ENCODE results near the gene CADM1.

DNA sequence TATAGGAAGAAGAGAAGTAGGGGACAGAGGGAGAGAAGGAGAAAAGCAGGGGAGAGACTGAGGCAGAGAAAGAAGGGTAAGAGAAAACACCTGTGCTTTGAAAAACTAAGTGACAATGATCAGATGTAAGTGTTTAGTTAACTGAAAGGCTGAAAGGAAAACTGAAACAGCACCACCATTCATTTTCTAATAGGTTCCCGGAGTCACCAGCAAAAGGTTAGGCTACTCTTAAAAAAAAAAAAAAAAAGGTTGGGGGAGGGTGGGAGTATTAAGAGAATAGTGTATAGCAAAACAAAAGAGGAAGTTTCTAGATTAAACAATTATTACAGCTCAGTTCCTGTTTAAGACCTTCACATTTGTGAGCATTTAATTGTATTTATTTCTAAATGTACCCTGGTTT lies 113.8 kb downstream of the CADM1 start:
- TF ChIP-seq, protein P1, sequence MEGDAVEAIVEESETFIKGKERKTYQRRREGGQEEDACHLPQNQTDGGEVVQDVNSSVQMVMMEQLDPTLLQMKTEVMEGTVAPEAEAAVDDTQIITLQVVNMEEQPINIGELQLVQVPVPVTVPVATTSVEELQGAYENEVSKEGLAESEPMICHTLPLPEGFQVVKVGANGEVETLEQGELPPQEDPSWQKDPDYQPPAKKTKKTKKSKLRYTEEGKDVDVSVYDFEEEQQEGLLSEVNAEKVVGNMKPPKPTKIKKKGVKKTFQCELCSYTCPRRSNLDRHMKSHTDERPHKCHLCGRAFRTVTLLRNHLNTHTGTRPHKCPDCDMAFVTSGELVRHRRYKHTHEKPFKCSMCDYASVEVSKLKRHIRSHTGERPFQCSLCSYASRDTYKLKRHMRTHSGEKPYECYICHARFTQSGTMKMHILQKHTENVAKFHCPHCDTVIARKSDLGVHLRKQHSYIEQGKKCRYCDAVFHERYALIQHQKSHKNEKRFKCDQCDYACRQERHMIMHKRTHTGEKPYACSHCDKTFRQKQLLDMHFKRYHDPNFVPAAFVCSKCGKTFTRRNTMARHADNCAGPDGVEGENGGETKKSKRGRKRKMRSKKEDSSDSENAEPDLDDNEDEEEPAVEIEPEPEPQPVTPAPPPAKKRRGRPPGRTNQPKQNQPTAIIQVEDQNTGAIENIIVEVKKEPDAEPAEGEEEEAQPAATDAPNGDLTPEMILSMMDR (IDR thresholded peaks at IDR 0.05): no peak
- TF ChIP-seq POLR2A (IDR thresholded peaks at IDR 0.05): no peak

All from right lobe of liver (tissue), 4 donors.